Measurements from ENCODE around the gene RBMS1.

The RBMS1 gene

DNA sequence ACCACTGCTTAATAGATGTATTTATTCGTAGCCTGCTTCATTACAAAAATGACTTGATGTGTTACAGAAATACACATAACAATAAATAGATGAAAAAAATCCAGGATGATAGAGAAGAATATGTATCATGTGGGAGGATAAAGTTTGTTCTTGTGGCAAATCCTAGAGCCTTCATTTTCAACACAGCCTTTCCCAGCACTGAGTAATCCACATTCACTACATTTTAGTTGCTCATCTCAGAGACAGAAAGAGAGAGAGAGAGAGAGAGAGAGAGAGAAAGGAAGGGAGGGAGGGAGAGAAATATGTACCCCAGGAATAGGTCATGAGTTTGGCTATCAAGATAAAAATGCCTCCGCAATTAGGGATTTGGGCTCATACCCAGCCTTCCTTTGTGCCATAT is 144.3 kb downstream of the RBMS1 start:
- TF ChIP-seq TAF1 (IDR thresholded peaks at IDR 0.05; ENCODE audit: borderline replicate concordance, insufficient read depth, low read length) (no peak), POLR2AphosphoS5 (IDR thresholded peaks at IDR 0.05; ENCODE audit: low read depth, low read length) (no peak), FOXP2 (optimal IDR thresholded peaks at IDR 0.05; ENCODE audit: borderline replicate concordance, extremely low read depth, extremely low read length, insufficient read depth) (no peak), SIN3A (IDR thresholded peaks at IDR 0.05; ENCODE audit: borderline replicate concordance, insufficient read depth, low read length) (no peak)
- TF ChIP-seq, protein P1, sequence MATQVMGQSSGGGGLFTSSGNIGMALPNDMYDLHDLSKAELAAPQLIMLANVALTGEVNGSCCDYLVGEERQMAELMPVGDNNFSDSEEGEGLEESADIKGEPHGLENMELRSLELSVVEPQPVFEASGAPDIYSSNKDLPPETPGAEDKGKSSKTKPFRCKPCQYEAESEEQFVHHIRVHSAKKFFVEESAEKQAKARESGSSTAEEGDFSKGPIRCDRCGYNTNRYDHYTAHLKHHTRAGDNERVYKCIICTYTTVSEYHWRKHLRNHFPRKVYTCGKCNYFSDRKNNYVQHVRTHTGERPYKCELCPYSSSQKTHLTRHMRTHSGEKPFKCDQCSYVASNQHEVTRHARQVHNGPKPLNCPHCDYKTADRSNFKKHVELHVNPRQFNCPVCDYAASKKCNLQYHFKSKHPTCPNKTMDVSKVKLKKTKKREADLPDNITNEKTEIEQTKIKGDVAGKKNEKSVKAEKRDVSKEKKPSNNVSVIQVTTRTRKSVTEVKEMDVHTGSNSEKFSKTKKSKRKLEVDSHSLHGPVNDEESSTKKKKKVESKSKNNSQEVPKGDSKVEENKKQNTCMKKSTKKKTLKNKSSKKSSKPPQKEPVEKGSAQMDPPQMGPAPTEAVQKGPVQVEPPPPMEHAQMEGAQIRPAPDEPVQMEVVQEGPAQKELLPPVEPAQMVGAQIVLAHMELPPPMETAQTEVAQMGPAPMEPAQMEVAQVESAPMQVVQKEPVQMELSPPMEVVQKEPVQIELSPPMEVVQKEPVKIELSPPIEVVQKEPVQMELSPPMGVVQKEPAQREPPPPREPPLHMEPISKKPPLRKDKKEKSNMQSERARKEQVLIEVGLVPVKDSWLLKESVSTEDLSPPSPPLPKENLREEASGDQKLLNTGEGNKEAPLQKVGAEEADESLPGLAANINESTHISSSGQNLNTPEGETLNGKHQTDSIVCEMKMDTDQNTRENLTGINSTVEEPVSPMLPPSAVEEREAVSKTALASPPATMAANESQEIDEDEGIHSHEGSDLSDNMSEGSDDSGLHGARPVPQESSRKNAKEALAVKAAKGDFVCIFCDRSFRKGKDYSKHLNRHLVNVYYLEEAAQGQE (IDR thresholded peaks at IDR 0.05; ENCODE audit: insufficient read depth in 1 of 2, low read depth in 2 of 2, low read length in 2 of 2): no peak

DNA sequence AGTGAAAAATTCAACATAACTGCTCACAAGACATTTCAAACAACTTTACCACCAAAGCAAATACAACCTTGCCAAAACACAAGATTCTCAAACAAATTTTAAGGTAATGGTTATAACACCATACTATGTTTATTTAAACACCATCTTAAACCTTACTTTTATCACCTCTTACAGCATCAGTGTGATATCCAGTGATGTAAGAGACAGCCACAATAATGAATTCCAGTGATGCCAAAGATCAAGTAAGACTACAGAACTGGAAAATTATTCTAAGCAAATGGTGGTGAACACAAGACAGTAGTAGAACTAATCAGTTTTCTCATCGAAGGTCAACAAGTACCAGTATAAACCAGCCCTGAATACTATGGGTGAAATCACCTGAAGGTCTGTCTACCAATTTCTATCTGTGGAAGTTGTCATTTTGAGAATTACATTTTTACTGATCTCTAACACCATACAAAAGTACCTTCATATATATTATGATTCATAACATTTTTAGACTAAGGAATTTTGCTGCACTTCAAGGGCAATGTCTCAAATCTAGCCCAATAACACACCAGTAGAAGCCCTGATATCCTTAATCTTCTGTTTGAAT is 146.2 kb downstream of the RBMS1 start:
- TF ChIP-seq, protein P1 (IDR thresholded peaks at IDR 0.05; ENCODE audit: insufficient read depth in 1 of 2, low read depth in 2 of 2, low read length in 2 of 2): no peak
- no peak for TF ChIP-seq FOXP2 (optimal IDR thresholded peaks at IDR 0.05; ENCODE audit: borderline replicate concordance, extremely low read depth, extremely low read length, insufficient read depth)
- TF ChIP-seq TAF1 (IDR thresholded peaks at IDR 0.05; ENCODE audit: borderline replicate concordance, insufficient read depth, low read length): no peak

DNA sequence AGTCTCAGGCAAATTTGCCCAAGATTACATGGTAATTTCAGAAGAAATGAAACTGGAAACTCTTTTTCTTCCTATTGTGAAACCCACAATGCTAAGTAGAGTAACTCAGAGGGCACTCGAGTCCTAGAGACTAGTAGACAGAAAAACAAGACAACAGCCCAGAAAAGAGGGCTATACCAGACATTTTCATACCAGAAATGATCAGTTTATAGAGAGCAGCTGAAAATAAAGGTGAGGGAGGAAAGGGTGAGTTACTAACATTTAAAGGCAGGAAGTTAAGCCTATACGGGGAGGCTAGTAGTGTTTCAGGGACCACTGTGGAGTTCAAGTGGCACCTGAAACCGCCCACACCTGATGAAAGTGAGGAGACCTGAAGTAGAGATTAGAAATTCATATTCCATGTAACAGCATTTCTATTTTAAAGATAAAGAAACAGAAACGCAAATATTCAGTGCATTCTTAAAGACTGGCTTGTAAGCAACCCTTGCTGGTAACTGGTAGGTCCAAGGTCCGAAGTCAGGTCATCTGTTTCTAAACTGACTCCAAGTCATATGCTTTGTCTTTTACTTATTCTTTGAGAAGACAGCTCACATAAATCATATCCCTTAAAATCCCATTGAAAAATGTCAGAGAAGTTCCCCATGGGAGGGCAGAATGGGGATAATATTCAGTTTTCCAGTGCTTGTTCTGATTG is 148.4 kb downstream of the RBMS1 start:
- TF ChIP-seq SIN3A (IDR thresholded peaks at IDR 0.05; ENCODE audit: borderline replicate concordance, insufficient read depth, low read length): no peak
- TF ChIP-seq, protein P1 (IDR thresholded peaks at IDR 0.05; ENCODE audit: insufficient read depth in 1 of 2, low read depth in 2 of 2, low read length in 2 of 2): no peak
- no peak for TF ChIP-seq FOXP2 (optimal IDR thresholded peaks at IDR 0.05; ENCODE audit: borderline replicate concordance, extremely low read depth, extremely low read length, insufficient read depth)
- TF ChIP-seq TAF1 (IDR thresholded peaks at IDR 0.05; ENCODE audit: borderline replicate concordance, insufficient read depth, low read length): no peak
- TF ChIP-seq POLR2AphosphoS5 (IDR thresholded peaks at IDR 0.05; ENCODE audit: low read depth, low read length): no peak

DNA sequence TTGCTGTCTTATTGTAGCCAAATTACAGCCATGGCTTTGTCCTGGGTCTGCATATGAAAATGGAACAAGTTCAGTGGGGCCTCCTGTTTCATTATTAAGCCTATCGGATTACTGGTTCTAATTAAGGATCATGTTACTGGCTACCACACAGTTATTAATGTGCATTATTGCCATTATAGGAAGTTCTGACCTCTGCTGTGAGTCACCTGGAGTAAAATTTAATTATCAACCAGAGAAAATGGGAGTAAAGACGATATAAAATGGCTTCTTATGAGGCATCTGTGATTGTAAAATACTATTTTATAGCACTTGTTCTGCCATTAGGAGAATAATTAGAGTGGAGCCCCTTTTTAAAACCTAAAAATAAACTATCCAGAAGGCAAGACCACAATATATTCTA is 150.2 kb downstream of the RBMS1 start:
- TF ChIP-seq TAF1 (IDR thresholded peaks at IDR 0.05; ENCODE audit: borderline replicate concordance, insufficient read depth, low read length) (no peak), FOXP2 (optimal IDR thresholded peaks at IDR 0.05; ENCODE audit: borderline replicate concordance, extremely low read depth, extremely low read length, insufficient read depth) (no peak), SIN3A (IDR thresholded peaks at IDR 0.05; ENCODE audit: borderline replicate concordance, insufficient read depth, low read length) (no peak), POLR2AphosphoS5 (IDR thresholded peaks at IDR 0.05; ENCODE audit: low read depth, low read length) (no peak)
- TF ChIP-seq, protein P1 (IDR thresholded peaks at IDR 0.05; ENCODE audit: insufficient read depth in 1 of 2, low read depth in 2 of 2, low read length in 2 of 2): no peak
